H1 (cell line): Measurements from ENCODE around the gene ATP2A3. TPM values are rescaled to one million over a fixed set of nuclear protein-coding genes. Genes with fewer than 3 reads are reported as not detected.

Experiments
- CTCF ChIA-PET: fragments of 300-600 bp; sonication (Branson Sonifier 250); formaldehyde crosslinking; loops from one replicate; lab custom pipeline; 2021; ENCODE audit not compliant: partially characterized antibody; lab: Charles Lee
- POLR2A ChIA-PET: fragments of 300-600 bp; sonication (Branson Sonifier 250); formaldehyde crosslinking; loops from one replicate; lab custom pipeline; 2021; ENCODE audit warnings: inconsistent platforms; ENCODE audit not compliant: partially characterized antibody; lab: Charles Lee
- DNase-seq, 2 experiments: peaks; one replicate each; pipeline versions ENCODE4 v3.0.0 to v3.0.0-alpha.2; 2010 to 2022; ENCODE audit warnings: low spot score in 2 of 2, low read depth in 1 of 2, mixed read lengths in 1 of 2
- FAIRE-seq: peaks from 2 replicates; lab custom pipeline; 2011; peaks lifted over from hg19 to GRCh38; lab: Jason Lieb, UNC
- H2AFZ ChIP-seq: 2 replicates; pipeline ENCODE4 v1.8.1; 2012; ENCODE audit warnings: low read length, inconsistent platforms
- H2AK5ac ChIP-seq: 2 replicates; pipeline ENCODE4 v1.6.1; 2013; ENCODE audit warnings: low read depth, low read length
- H2BK120ac ChIP-seq: replicated peaks from 2 replicates; pipeline ENCODE3; 2013; ENCODE audit warnings: low read depth, low read length, inconsistent platforms
- H2BK12ac ChIP-seq: 2 replicates; pipeline ENCODE4 v1.6.1; 2013; ENCODE audit warnings: low read depth, low read length
- H2BK15ac ChIP-seq: 2 replicates; pipeline ENCODE4 v1.6.1; 2013; ENCODE audit warnings: low read length
- H2BK20ac ChIP-seq: 2 replicates; pipeline ENCODE4 v1.6.1; 2013; ENCODE audit warnings: low read length
- H2BK5ac ChIP-seq: 2 replicates; pipeline ENCODE4 v1.6.1; 2013; ENCODE audit warnings: low read depth, low read length
- H3K14ac ChIP-seq: 2 replicates; pipeline ENCODE4 v1.6.1; 2013; ENCODE audit warnings: inconsistent platforms; ENCODE audit not compliant: insufficient read length
- H3K18ac ChIP-seq: 2 replicates; pipeline ENCODE4 v1.6.1; 2013; ENCODE audit warnings: low read length; ENCODE audit errors: extremely low read depth
- H3K23ac ChIP-seq: 2 replicates; pipeline ENCODE4 v1.6.1; 2013; ENCODE audit warnings: inconsistent platforms; ENCODE audit not compliant: insufficient read length
- H3K23me2 ChIP-seq: 2 replicates; pipeline ENCODE4 v1.6.1; 2013; ENCODE audit warnings: low read depth, low read length
- H3K27ac ChIP-seq: 2 replicates; pipeline ENCODE4 v1.6.1; 2011; ENCODE audit warnings: low read depth, low read length, inconsistent platforms
- H3K27me3 ChIP-seq, 4 experiments: replicated peaks in 1 of 4; 1 replicate in 1 of 4; 2 replicates in 3 of 4; pipeline versions ENCODE4 v1.6.1 to v1.8.1; 2011 to 2013; ENCODE audit warnings: low read length in 3 of 4, mild to moderate bottlenecking in 3 of 4, inconsistent platforms in 2 of 4, mixed read lengths in 2 of 4, moderate library complexity in 1 of 4; ENCODE audit not compliant: control insufficient read depth in 3 of 4, insufficient read depth in 3 of 4; ENCODE audit errors: extremely low read depth in 1 of 4
- H3K36me3 ChIP-seq, 4 experiments: 2 replicates each; pipeline versions ENCODE4 v1.6.1 to v1.8.1; 2011 to 2013; ENCODE audit warnings: mild to moderate bottlenecking in 4 of 4, low read length in 3 of 4, moderate library complexity in 2 of 4, control low read depth in 1 of 4, inconsistent platforms in 1 of 4; ENCODE audit not compliant: insufficient read depth in 4 of 4, control insufficient read depth in 2 of 4
- H3K4ac ChIP-seq: replicated peaks from 2 replicates; pipeline ENCODE3; 2013; ENCODE audit warnings: low read length, low read depth, mixed read lengths, inconsistent platforms; ENCODE audit not compliant: insufficient read length
- H3K4me1 ChIP-seq, 4 experiments: replicated peaks in 1 of 4; 1 replicate in 1 of 4; 2 replicates in 3 of 4; pipeline versions ENCODE4 v1.6.1 to v1.8.1; 2011 to 2013; ENCODE audit warnings: low read length in 3 of 4, inconsistent platforms in 2 of 4, mixed read lengths in 1 of 4; ENCODE audit not compliant: insufficient read depth in 4 of 4, control insufficient read depth in 3 of 4
- H3K4me2 ChIP-seq, 2 experiments: 2 replicates each; pipeline versions ENCODE4 v1.6.1 to v1.8.1; 2011 to 2013; ENCODE audit warnings: low read depth in 2 of 2, low read length in 2 of 2, control low read depth in 1 of 2, inconsistent platforms in 1 of 2, mild to moderate bottlenecking in 1 of 2; ENCODE audit not compliant: insufficient read depth in 1 of 2
- H3K4me3 ChIP-seq, 4 experiments: fragments of 200-600, 300-600 bp in 1 of 4; sonication (generic), shearing (Covaris generic), sonication (Bioruptor Twin) in 1 of 4; 2 replicates each; pipeline versions ENCODE4 v1.5.1 to v1.8.1; 2011 to 2016; ENCODE audit warnings: low read length in 4 of 4, low read depth in 3 of 4, control low read depth in 2 of 4, inconsistent platforms in 2 of 4, mild to moderate bottlenecking in 2 of 4, mixed read lengths in 1 of 4, moderate library complexity in 1 of 4; ENCODE audit not compliant: insufficient read depth in 2 of 4; ENCODE audit errors: extremely low read depth in 1 of 4
- H3K56ac ChIP-seq: replicated peaks from 2 replicates; pipeline ENCODE3; 2013; ENCODE audit warnings: low read depth, mild to moderate bottlenecking, mixed read lengths, low read length, inconsistent platforms; ENCODE audit not compliant: insufficient read length
- H3K79me1 ChIP-seq: 2 replicates; pipeline ENCODE4 v1.6.1; 2013; ENCODE audit warnings: low read depth, low read length, control low read depth
- H3K79me2 ChIP-seq, 2 experiments: 2 replicates each; pipeline versions ENCODE4 v1.6.1 to v1.8.1; 2012 to 2013; ENCODE audit warnings: low read length in 2 of 2, mild to moderate bottlenecking in 2 of 2, inconsistent platforms in 1 of 2; ENCODE audit not compliant: insufficient read depth in 2 of 2, control insufficient read depth in 1 of 2
- H3K9ac ChIP-seq, 4 experiments: replicated peaks in 1 of 4; 1 replicate in 1 of 4; 2 replicates in 3 of 4; pipeline versions ENCODE4 v1.6.1 to v1.8.1; 2011 to 2013; ENCODE audit warnings: low read depth in 3 of 4, low read length in 3 of 4, control low read depth in 2 of 4, mild to moderate bottlenecking in 2 of 4, moderate library complexity in 2 of 4, inconsistent platforms in 1 of 4; ENCODE audit errors: extremely low read depth in 1 of 4
- H3K9me3 ChIP-seq, 2 experiments: 2 replicates each; pipeline versions ENCODE4 v1.6.1 to v1.8.1; 2012 to 2013; ENCODE audit warnings: mild to moderate bottlenecking in 2 of 2, moderate library complexity in 2 of 2, control low read depth in 1 of 2, inconsistent platforms in 1 of 2, low read depth in 1 of 2, low read length in 1 of 2, mixed read lengths in 1 of 2; ENCODE audit not compliant: insufficient read depth in 2 of 2
- H4K20me1 ChIP-seq, 2 experiments: replicated peaks in 1 of 2; 2 replicates each; pipeline versions ENCODE3 to v1.8.1; 2011 to 2013; ENCODE audit warnings: inconsistent platforms in 2 of 2, low read length in 2 of 2, mild to moderate bottlenecking in 1 of 2; ENCODE audit not compliant: insufficient read depth in 2 of 2, control insufficient read depth in 1 of 2
- H4K5ac ChIP-seq: 2 replicates; pipeline ENCODE4 v1.6.1; 2013; ENCODE audit warnings: low read length, low read depth, mixed read lengths, inconsistent platforms; ENCODE audit not compliant: insufficient read length
- H4K8ac ChIP-seq: 2 replicates; pipeline ENCODE4 v1.8.0; 2013; ENCODE audit warnings: mild to moderate bottlenecking, moderate library complexity, low read length, inconsistent platforms; ENCODE audit not compliant: insufficient read depth; ENCODE audit errors: extremely low read depth
- H4K91ac ChIP-seq: replicated peaks from 2 replicates; pipeline ENCODE3; 2013; ENCODE audit warnings: low read length, mixed read lengths, inconsistent platforms; ENCODE audit not compliant: insufficient read length
- ASH2L ChIP-seq: fragments of 200-600, 300-600 bp; sonication (generic); IDR thresholded peaks from one replicate; pipeline ENCODE4 v1.7.1; 2017; ENCODE audit warnings: low read length
- BRCA1 ChIP-seq: IDR thresholded peaks from 2 replicates; pipeline ENCODE4 v1.6.1; 2012; ENCODE audit warnings: low read depth, low read length, improper control_type of control experiment
- CBX8 ChIP-seq: fragments of 300-800, 300-1000 bp; sonication (generic); IDR thresholded peaks from 2 replicates; pipeline ENCODE4 v1.7.1; 2016; ENCODE audit warnings: low read depth, low read length, borderline replicate concordance
- CREB1 ChIP-seq: IDR thresholded peaks from 2 replicates; pipeline ENCODE4 v1.6.1; 2012; ENCODE audit warnings: inconsistent platforms
- FOSL1 ChIP-seq: IDR thresholded peaks from 2 replicates; pipeline ENCODE4 v1.6.1; 2011; ENCODE audit warnings: mild to moderate bottlenecking, low read depth, low read length, moderate library complexity; ENCODE audit not compliant: insufficient read depth
- HDAC6 ChIP-seq: IDR thresholded peaks from one replicate; pipeline ENCODE4 v1.7.1; 2012; ENCODE audit warnings: low read depth, mild to moderate bottlenecking, inconsistent platforms, low read length, moderate library complexity
- KDM4A ChIP-seq: IDR thresholded peaks from one replicate; pipeline ENCODE4 v1.7.1; 2012; ENCODE audit warnings: low read depth, mild to moderate bottlenecking, moderate library complexity, low read length, inconsistent platforms; ENCODE audit not compliant: severe bottlenecking
- POLR2AphosphoS5 ChIP-seq: IDR thresholded peaks from 2 replicates; pipeline ENCODE4 v1.6.1; 2011; ENCODE audit warnings: low read depth, low read length
- RBBP5 ChIP-seq: IDR thresholded peaks from 2 replicates; pipeline ENCODE4 v1.7.1; 2012; ENCODE audit warnings: low read depth, mild to moderate bottlenecking, inconsistent platforms, low read length, moderate library complexity, borderline replicate concordance
- RXRA ChIP-seq: IDR thresholded peaks from 2 replicates; pipeline ENCODE4 v1.6.1; 2011; ENCODE audit warnings: low read depth, mild to moderate bottlenecking, low read length, moderate library complexity; ENCODE audit not compliant: insufficient read depth
- SIN3A ChIP-seq, 2 experiments: IDR thresholded peaks in 1 of 2; conservative IDR thresholded peaks in 1 of 2; 2 replicates each; pipeline ENCODE4 v1.6.1; 2011 to 2012; ENCODE audit warnings: low read length in 2 of 2, improper control_type of control experiment in 1 of 2, low read depth in 1 of 2, mild to moderate bottlenecking in 1 of 2
- SP1 ChIP-seq: IDR thresholded peaks from 2 replicates; pipeline ENCODE4 v1.6.1; 2011; ENCODE audit warnings: low read depth, low read length
- TBP ChIP-seq: IDR thresholded peaks from 2 replicates; pipeline ENCODE4 v1.6.1; 2011; ENCODE audit warnings: low read depth, low read length, improper control_type of control experiment
- WGBS, 2 experiments: shearing (Covaris generic) in 1 of 2; methylation state at CpG; one replicate each; pipeline versions ENCODE4 v1.1.6 to v1.1.7; 2013 to 2015; ENCODE audit warnings: low lambda C conversion rate in 2 of 2, mixed read lengths in 2 of 2, inconsistent platforms in 1 of 2, low coverage in 1 of 2, missing lambda C conversion rate in 1 of 2; ENCODE audit not compliant: insufficient replicate concordance in 2 of 2, insufficient coverage in 1 of 2, insufficient read length in 1 of 2; ENCODE audit errors: extremely low coverage in 1 of 2, missing lambda C conversion rate in 1 of 2; 5-methylcytosine and 5-hydroxymethylcytosine counted together
- polyA plus RNA-seq, 7 experiments: library from polyadenylated mRNA; depleted of rRNA in 3 of 7; stranded (reverse) in 5 of 7; unstranded in 2 of 7; fragments of >200 nt in 5 of 7; fragments of 200-250 nt in 2 of 7; gene quantifications; 1 replicate in 5 of 7; 2 replicates in 1 of 7; 4 replicates in 1 of 7; pipeline versions ENCODE4 v1.2.1 to v1.2.3, GENCODE V29; 2011 to 2013; ENCODE audit warnings: missing spikeins in 2 of 7, mixed read lengths in 2 of 7
- total RNA-seq: library from RNA; stranded (reverse); fragmentation: NEBNext Ultra II Directional; extraction: Animal tissue kit (Norgen Biotek cat#: 25700); gene quantifications from 2 replicates; pipeline ENCODE4 v1.2.1, GENCODE V29; 2021
- TF ChIP-seq, protein P1 (sequence below): IDR thresholded peaks from 2 replicates; pipeline ENCODE4 v1.6.1; 2012; ENCODE audit warnings: inconsistent platforms

ATP2A3 gene
- total and polyA plus RNA-seq, 2 of the 8 experiments (the other 6 are each of a cell fraction or from before 2014, with no cell fraction given), result 18.4 to 32.5 TPM

- no peak overlapping the region for H2BK15ac ChIP-seq
- H3K79me2 ChIP-seq, result no peaks in the 10 kb centered on the region
- H3K4me1 ChIP-seq, result peaks cover 0 to 29% (median 15%) of the 10 kb centered on the region in 4 experiments; a peak in 6 of 7 replicates
- no peak overlapping the region for H4K5ac ChIP-seq
- ChIA-PET CTCF (interaction anchor here (0.6 to 1.1 kb wide), 2 partner anchors 40 to 43 kb away, joined by 3 read pairs; no protein-coding TSS in a partner anchor), POLR2A (interaction anchor here (1.0 kb wide), 1 partner anchor 33 kb away, joined by 3 read pairs; no protein-coding TSS in a partner anchor)
- H3K18ac ChIP-seq, result no peak overlapping the region
- no peaks in the 10 kb centered on the region for H3K27me3 ChIP-seq
- no peak overlapping the region for H2BK12ac ChIP-seq
- H2AFZ ChIP-seq, result no peak overlapping the region
- no peak overlapping the region for H2BK20ac ChIP-seq
- H3K56ac ChIP-seq, result no peak overlapping the region
- no peak overlapping the region for H3K23ac ChIP-seq
- 99% methylated on average over 9 of the region's 10 CpGs; no CpG with 5 or more reads in 1 of the 2 experiments for WGBS, 2 experiments
- no peak overlapping the region for H2BK120ac ChIP-seq
- H3K9me3 ChIP-seq, result no peaks in the 10 kb centered on the region
- FAIRE-seq (no peak), DNase-seq (no peak)
- peak overlapping the region; percentile 3 for H4K8ac ChIP-seq
- H3K79me1 ChIP-seq, result no peaks in the 10 kb centered on the region; the same call in none of the 2 replicates
- no peak overlapping the region for H3K4me2 ChIP-seq
- no peak overlapping the region for H4K91ac ChIP-seq
- no peak overlapping the region for H3K27ac ChIP-seq
- no peak overlapping the region for H3K4ac ChIP-seq
- H3K4me3 ChIP-seq, result no peak overlapping the region
- no peak overlapping the region for H3K9ac ChIP-seq
- H3K23me2 ChIP-seq, result no peaks in the 10 kb centered on the region
- no peaks in the 10 kb centered on the region for H3K36me3 ChIP-seq
- peaks cover 0 to 3% of the 10 kb centered on the region in 2 experiments for H4K20me1 ChIP-seq
- peak overlapping the region; percentile 24; the same call in 1 of the 2 replicates for H2BK5ac ChIP-seq
- no peak overlapping the region for H3K14ac ChIP-seq
- H2AK5ac ChIP-seq, result no peak overlapping the region
- no peak for TF ChIP-seq CBX8
- no peak for TF ChIP-seq ASH2L
- TF ChIP-seq POLR2AphosphoS5, result no peak
- no peak for TF ChIP-seq RXRA
- TF ChIP-seq SIN3A (conservative IDR thresholded peaks at IDR 0.05 in 1 of 2, IDR thresholded peaks at IDR 0.05 in 1 of 2; ENCODE audit: low read depth in 1 of 2, low read length in 2 of 2), result no peak
- no peak for TF ChIP-seq CREB1
- TF ChIP-seq KDM4A, result no peak
- no peak for TF ChIP-seq HDAC6
- no peak for TF ChIP-seq RBBP5
- TF ChIP-seq FOSL1, result no peak
- TF ChIP-seq, protein P1, sequence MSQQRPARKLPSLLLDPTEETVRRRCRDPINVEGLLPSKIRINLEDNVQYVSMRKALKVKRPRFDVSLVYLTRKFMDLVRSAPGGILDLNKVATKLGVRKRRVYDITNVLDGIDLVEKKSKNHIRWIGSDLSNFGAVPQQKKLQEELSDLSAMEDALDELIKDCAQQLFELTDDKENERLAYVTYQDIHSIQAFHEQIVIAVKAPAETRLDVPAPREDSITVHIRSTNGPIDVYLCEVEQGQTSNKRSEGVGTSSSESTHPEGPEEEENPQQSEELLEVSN, result no peak
- TF ChIP-seq TBP, result no peak
- no peak for TF ChIP-seq BRCA1
- TF ChIP-seq SP1, result no peak
These were observed 10.2 kb downstream of the ATP2A3 start for GRCh38 chr17:3954086-3954485.
